WERI-Rb-1 (cell line): ENCODE data around the gene AMZ1.

Source experiments
- DNase-seq: peaks from one replicate; pipeline ENCODE4 v3.0.0-alpha.2; 2020
- H3K27ac ChIP-seq: fragments of 250-450 bp; sonication (Bioruptor Pico); 2 replicates; pipeline ENCODE4 v1.5.1; 2020; ENCODE audit warnings: mild to moderate bottlenecking, moderate library complexity
- H3K27me3 ChIP-seq: fragments of 250-450 bp; sonication (Bioruptor Pico); 2 replicates; pipeline ENCODE4 v1.5.1; 2021; ENCODE audit warnings: mild to moderate bottlenecking, low read depth, moderate library complexity; ENCODE audit not compliant: insufficient read depth, severe bottlenecking
- H3K36me3 ChIP-seq: fragments of 250-450 bp; sonication (Bioruptor Pico); 2 replicates; pipeline ENCODE4 v1.5.1; 2020; ENCODE audit warnings: mild to moderate bottlenecking, moderate library complexity
- H3K4me3 ChIP-seq: 2 replicates; pipeline ENCODE4 v1.5.1; 2011; ENCODE audit warnings: low read depth, mild to moderate bottlenecking, control low read depth, low read length
- H3K9me3 ChIP-seq: fragments of 250-450 bp; sonication (Bioruptor Pico); 2 replicates; pipeline ENCODE4 v1.5.1; 2021; ENCODE audit warnings: mild to moderate bottlenecking, moderate library complexity; ENCODE audit not compliant: severe bottlenecking
- CTCF ChIP-seq: IDR thresholded peaks from 2 replicates; pipeline ENCODE4 v1.5.1; 2011; ENCODE audit warnings: low read depth, mild to moderate bottlenecking, control low read depth, inconsistent platforms, low read length

The AMZ1 gene

GRCh38 chr7:2729031-2729892 is 41.3 kb downstream of the AMZ1 start:
- H3K36me3 ChIP-seq, result peaks cover 9% of the 10 kb centered on the region
- no peak for TF ChIP-seq CTCF
- H3K9me3 ChIP-seq, result no peaks in the 10 kb centered on the region
- no peak overlapping the region for H3K4me3 ChIP-seq
- DNase-seq, result peak; percentile 4
- no peaks in the 10 kb centered on the region for H3K27me3 ChIP-seq
- no peak overlapping the region for H3K27ac ChIP-seq

GRCh38 chr7:2729893-2730716 is 42.1 kb downstream of the AMZ1 start:
- DNase-seq, result peak; percentile 3
- Histone ChIP-seq H3K9me3 (no peaks in the 10 kb centered on the region), H3K4me3 (no peak overlapping the region), H3K27ac (no peak overlapping the region), H3K36me3 (peaks cover 9% of the 10 kb centered on the region), H3K27me3 (no peaks in the 10 kb centered on the region)
- TF ChIP-seq CTCF, result no peak

- Histone ChIP-seq H3K27me3 (no peaks in the 10 kb centered on the region), H3K9me3 (no peaks in the 10 kb centered on the region), H3K4me3 (no peak overlapping the region), H3K36me3 (peaks cover 9% of the 10 kb centered on the region), H3K27ac (no peak overlapping the region)
- DNase-seq, result no peak
- TF ChIP-seq CTCF, result no peak
Observed at GRCh38 chr7:2730846-2731770, 43.1 kb downstream of the AMZ1 start.

GRCh38 chr7:2732388-2732787 is 44.4 kb downstream of the AMZ1 start:
- Histone ChIP-seq H3K27me3 (no peaks in the 10 kb centered on the region), H3K9me3 (no peaks in the 10 kb centered on the region), H3K27ac (no peak overlapping the region), H3K4me3 (no peak overlapping the region), H3K36me3 (peaks cover 9% of the 10 kb centered on the region)
- no peak for TF ChIP-seq CTCF
- DNase-seq, result no peak

- no peak for TF ChIP-seq CTCF
- no peaks in the 10 kb centered on the region for H3K27me3 ChIP-seq
- H3K36me3 ChIP-seq, result peaks cover 9% of the 10 kb centered on the region
- no peak for DNase-seq
- H3K27ac ChIP-seq, result no peak overlapping the region
- no peak overlapping the region for H3K4me3 ChIP-seq
- no peaks in the 10 kb centered on the region for H3K9me3 ChIP-seq
Observed at GRCh38 chr7:2732959-2733584, 45.1 kb downstream of the AMZ1 start.
